HEK293 (cell line): ENCODE data around the gene BCR.
A peak's percentile ranks its signal among the peaks of the same experiment; 100 is the strongest.
"Not testable (repeated sequence)": the region's sequence is repeated elsewhere in the genome, so short reads cannot be mapped to it uniquely, and the experiment has no call there.

Source experiments
- CTCF ChIA-PET: fragments of 350-600 bp; formaldehyde crosslinking; extraction: SDS; loops from one replicate; lab custom pipeline; 2021; ENCODE audit warnings: antibody characterized with exemption; lab: Yijun Ruan, JAX
- POLR2A ChIA-PET: fragments of 300-600 bp; formaldehyde crosslinking; extraction: SDS; loops from one replicate; lab custom pipeline; 2020; ENCODE audit warnings: antibody characterized with exemption, inconsistent platforms; lab: Yijun Ruan, JAX
- H3K27ac ChIP-seq: fragments of 200-500 bp; sonication (Bioruptor generic); 2 replicates; pipeline ENCODE4 v1.5.1; 2014; ENCODE audit warnings: low read depth, low read length, control low read depth, inconsistent platforms; ENCODE audit errors: extremely low read depth
- H3K36me3 ChIP-seq, 2 experiments: fragments of 200-500 bp in 1 of 2; sonication (Bioruptor generic) in 1 of 2; 1 replicate in 1 of 2; 2 replicates in 1 of 2; pipeline ENCODE4 v1.5.1; 2014 to 2017; ENCODE audit warnings: inconsistent platforms in 2 of 2, low read length in 2 of 2; ENCODE audit not compliant: control insufficient read depth in 2 of 2, insufficient read depth in 1 of 2
- H3K4me1 ChIP-seq: fragments of 200-500 bp; sonication (Bioruptor generic); 2 replicates; pipeline ENCODE4 v1.5.1; 2014; ENCODE audit warnings: mild to moderate bottlenecking, low read length, inconsistent platforms; ENCODE audit not compliant: control insufficient read depth, insufficient read depth
- H3K4me3 ChIP-seq: 2 replicates; pipeline ENCODE4 v1.5.1; 2011; ENCODE audit warnings: low read depth, mild to moderate bottlenecking, control low read depth, low read length, moderate library complexity
- H3K9me3 ChIP-seq: fragments of 200-500 bp; sonication (Bioruptor generic); 2 replicates; pipeline ENCODE4 v1.5.1; 2014; ENCODE audit warnings: low read depth, low read length, inconsistent platforms; ENCODE audit not compliant: control insufficient read depth, insufficient read depth
- MYNN ChIP-seq: fragments of 450-650 bp; formaldehyde crosslinking; IDR thresholded peaks from 2 replicates; pipeline ENCODE4 v1.5.1; 2016; ENCODE audit warnings: missing biosample characterization, missing genetic modification characterization, borderline replicate concordance
- SP3 ChIP-seq: fragments of 450-650 bp; formaldehyde crosslinking; IDR thresholded peaks from 2 replicates; pipeline ENCODE4 v1.5.1; 2016; ENCODE audit warnings: missing biosample characterization, missing genetic modification characterization
- TCF7L2 ChIP-seq: IDR thresholded peaks from 2 replicates; pipeline ENCODE4 v1.6.1; 2011; ENCODE audit warnings: low read depth, mild to moderate bottlenecking, inconsistent platforms, low read length, moderate library complexity, borderline replicate concordance
- ZBTB21 ChIP-seq: fragments of 450-650 bp; formaldehyde crosslinking; IDR thresholded peaks from 2 replicates; pipeline ENCODE4 v1.5.1; 2017; ENCODE audit warnings: missing biosample characterization, missing genetic modification characterization
- ZNF266 ChIP-seq: fragments of 450-650 bp; formaldehyde crosslinking; IDR thresholded peaks from 2 replicates; pipeline ENCODE4 v1.5.1; 2016; ENCODE audit warnings: missing biosample characterization, missing genetic modification characterization, low read depth

Gene BCR

GRCh38 chr22:23365961-23366360, 185.7 kb downstream of the BCR start:
- CTCF ChIA-PET: interaction anchor here (0.9 kb wide), 1 partner anchor 11 kb away, joined by 3 read pairs; no protein-coding TSS in a partner anchor
- Histone ChIP-seq H3K36me3 (no peaks in the 10 kb centered on the region), H3K4me1 (no peaks in the 10 kb centered on the region), H3K27ac (no peak overlapping the region), H3K9me3 (no peaks in the 10 kb centered on the region)
- POLR2A ChIA-PET: no interaction called here
- no peak for TF ChIP-seq MYNN (tag by site-specific recombination)
- TF ChIP-seq SP3 (tag by site-specific recombination): no peak
- TF ChIP-seq ZBTB21: no peak
- TF ChIP-seq ZNF266 (tag by site-specific recombination): no peak
- TF ChIP-seq, all 188 proteins: peak for 0
- no peak overlapping the region for H3K4me3 ChIP-seq

- H3K4me1 ChIP-seq, H3K4me3 ChIP-seq, H3K36me3 ChIP-seq, POLR2A ChIA-PET, H3K9me3 ChIP-seq, H3K27ac ChIP-seq: not testable (repeated sequence)
- TF ChIP-seq TCF7L2: peak; percentile 21; the same call in 1 of the 2 replicates
- CTCF ChIA-PET: interaction anchor here (1.6 to 1.9 kb wide), 2 partner anchors 10 to 13 kb away, joined by 5 to 7 read pairs; no protein-coding TSS in a partner anchor
Observed at GRCh38 chr22:23367196-23367595, 186.9 kb downstream of the BCR start.
